NCI-H2107 treated with DMSO at 0.1 percent for 48 hours (cell line): ENCODE results near the gene AGPAT4.
A peak's percentile ranks its signal among the peaks of the same experiment; 100 is the strongest.

Source experiments
- DNase-seq: peaks from one replicate; lab custom pipeline; 2025; ENCODE audit not compliant: unreplicated experiment; lab: John Stamatoyannopoulos, UW

AGPAT4 gene

GRCh38 chr6:161284653-161285052, 10.8 kb upstream of the AGPAT4 start:
- no peak for DNase-seq

GRCh38 chr6:161281092-161281491, 7.2 kb upstream of the AGPAT4 start:
- DNase-seq: no peak

GRCh38 chr6:161279677-161280415, 6.0 kb upstream of the AGPAT4 start:
- no peak for DNase-seq

- no peak for DNase-seq
These were observed 2.8 kb upstream of the AGPAT4 start for GRCh38 chr6:161276605-161277155.

GRCh38 chr6:161274898-161275297, 1.0 kb upstream of the AGPAT4 start:
- no peak for DNase-seq

- peak; percentile 52 for DNase-seq
These were observed 612 bp upstream of the AGPAT4 start for GRCh38 chr6:161274488-161274858.

GRCh38 chr6:161273274-161273751, 548 bp downstream of the AGPAT4 start:
- peak; percentile 39 for DNase-seq

- DNase-seq: no peak
These were observed 1.1 kb downstream of the AGPAT4 start for GRCh38 chr6:161272635-161273273.

- DNase-seq: no peak
These were observed 2.4 kb downstream of the AGPAT4 start for GRCh38 chr6:161271343-161272030.

GRCh38 chr6:161270116-161270515, 3.7 kb downstream of the AGPAT4 start:
- DNase-seq: no peak

- no peak for DNase-seq
These were observed 4.6 kb downstream of the AGPAT4 start for GRCh38 chr6:161269310-161269709.

- no peak for DNase-seq
These were observed 5.2 kb downstream of the AGPAT4 start for GRCh38 chr6:161268531-161269210.

- no peak for DNase-seq
These were observed 7.2 kb downstream of the AGPAT4 start for GRCh38 chr6:161266513-161267230.

- no peak for DNase-seq
These were observed 7.9 kb downstream of the AGPAT4 start for GRCh38 chr6:161265975-161266374.

- no peak for DNase-seq
These were observed 8.3 kb downstream of the AGPAT4 start for GRCh38 chr6:161265554-161265953.

- no peak for DNase-seq
These were observed 9.7 kb downstream of the AGPAT4 start for GRCh38 chr6:161264181-161264580.

- no peak for DNase-seq
These were observed 12.0 kb downstream of the AGPAT4 start for GRCh38 chr6:161261816-161262215.

GRCh38 chr6:161261325-161261724, 12.5 kb downstream of the AGPAT4 start:
- DNase-seq: no peak

GRCh38 chr6:161259302-161259701, 14.6 kb downstream of the AGPAT4 start:
- DNase-seq: no peak

- no peak for DNase-seq
These were observed 15.9 kb downstream of the AGPAT4 start for GRCh38 chr6:161257793-161258457.
